Neural cell (in vitro differentiated cells): ENCODE results near the gene PER1.

Experiments
- EP300 ChIP-seq: fragments of 450-650 bp; conservative IDR thresholded peaks from 2 replicates; pipeline ENCODE4 v1.6.1; 2014; ENCODE audit warnings: antibody characterized with exemption, mild to moderate bottlenecking, moderate library complexity; ENCODE audit not compliant: poor library complexity, severe bottlenecking
- EZH2 ChIP-seq: fragments of 200-600, 300-800 bp; shearing (Covaris generic), sonication (generic); IDR thresholded peaks from 2 replicates; pipeline ENCODE4 v1.6.1; 2014; ENCODE audit warnings: antibody characterized with exemption, low read length, borderline replicate concordance, mild to moderate bottlenecking; ENCODE audit not compliant: insufficient read depth, poor library complexity, severe bottlenecking
- MXI1 ChIP-seq: fragments of 450-650 bp; conservative IDR thresholded peaks from 2 replicates; pipeline ENCODE4 v1.6.1; 2014; ENCODE audit warnings: antibody characterized with exemption, mild to moderate bottlenecking; ENCODE audit not compliant: poor library complexity, severe bottlenecking
- POLR2AphosphoS5 ChIP-seq: IDR thresholded peaks from 2 replicates; pipeline ENCODE4 v1.6.1; 2012
- RAD21 ChIP-seq: fragments of 450-650 bp; conservative IDR thresholded peaks from 2 replicates; pipeline ENCODE4 v1.6.1; 2014; ENCODE audit warnings: antibody characterized with exemption, mild to moderate bottlenecking, moderate library complexity
- SMC3 ChIP-seq: fragments of 450-650 bp; conservative IDR thresholded peaks from 2 replicates; pipeline ENCODE4 v1.6.1; 2014; ENCODE audit warnings: antibody characterized with exemption, mild to moderate bottlenecking, moderate library complexity; ENCODE audit not compliant: poor library complexity
- TAF1 ChIP-seq: IDR thresholded peaks from 2 replicates; pipeline ENCODE4 v1.6.1; 2012; ENCODE audit warnings: low read depth
- TF ChIP-seq, protein P1 (sequence below): fragments of 450-650 bp; IDR thresholded peaks from 2 replicates; pipeline ENCODE4 v1.5.1; 2014; ENCODE audit warnings: antibody characterized with exemption, mild to moderate bottlenecking, moderate library complexity; ENCODE audit not compliant: poor library complexity, severe bottlenecking
- TF ChIP-seq, protein P2 (sequence below): IDR thresholded peaks from 2 replicates; pipeline ENCODE4 v1.6.1; 2012; ENCODE audit warnings: borderline replicate concordance

- TF ChIP-seq, protein P1, sequence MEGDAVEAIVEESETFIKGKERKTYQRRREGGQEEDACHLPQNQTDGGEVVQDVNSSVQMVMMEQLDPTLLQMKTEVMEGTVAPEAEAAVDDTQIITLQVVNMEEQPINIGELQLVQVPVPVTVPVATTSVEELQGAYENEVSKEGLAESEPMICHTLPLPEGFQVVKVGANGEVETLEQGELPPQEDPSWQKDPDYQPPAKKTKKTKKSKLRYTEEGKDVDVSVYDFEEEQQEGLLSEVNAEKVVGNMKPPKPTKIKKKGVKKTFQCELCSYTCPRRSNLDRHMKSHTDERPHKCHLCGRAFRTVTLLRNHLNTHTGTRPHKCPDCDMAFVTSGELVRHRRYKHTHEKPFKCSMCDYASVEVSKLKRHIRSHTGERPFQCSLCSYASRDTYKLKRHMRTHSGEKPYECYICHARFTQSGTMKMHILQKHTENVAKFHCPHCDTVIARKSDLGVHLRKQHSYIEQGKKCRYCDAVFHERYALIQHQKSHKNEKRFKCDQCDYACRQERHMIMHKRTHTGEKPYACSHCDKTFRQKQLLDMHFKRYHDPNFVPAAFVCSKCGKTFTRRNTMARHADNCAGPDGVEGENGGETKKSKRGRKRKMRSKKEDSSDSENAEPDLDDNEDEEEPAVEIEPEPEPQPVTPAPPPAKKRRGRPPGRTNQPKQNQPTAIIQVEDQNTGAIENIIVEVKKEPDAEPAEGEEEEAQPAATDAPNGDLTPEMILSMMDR, result no peak
- TF ChIP-seq POLR2AphosphoS5 (no peak), EP300 (no peak), SMC3 (no peak), RAD21 (no peak), MXI1 (no peak), TAF1 (no peak), EZH2 (no peak)
- TF ChIP-seq, protein P2, sequence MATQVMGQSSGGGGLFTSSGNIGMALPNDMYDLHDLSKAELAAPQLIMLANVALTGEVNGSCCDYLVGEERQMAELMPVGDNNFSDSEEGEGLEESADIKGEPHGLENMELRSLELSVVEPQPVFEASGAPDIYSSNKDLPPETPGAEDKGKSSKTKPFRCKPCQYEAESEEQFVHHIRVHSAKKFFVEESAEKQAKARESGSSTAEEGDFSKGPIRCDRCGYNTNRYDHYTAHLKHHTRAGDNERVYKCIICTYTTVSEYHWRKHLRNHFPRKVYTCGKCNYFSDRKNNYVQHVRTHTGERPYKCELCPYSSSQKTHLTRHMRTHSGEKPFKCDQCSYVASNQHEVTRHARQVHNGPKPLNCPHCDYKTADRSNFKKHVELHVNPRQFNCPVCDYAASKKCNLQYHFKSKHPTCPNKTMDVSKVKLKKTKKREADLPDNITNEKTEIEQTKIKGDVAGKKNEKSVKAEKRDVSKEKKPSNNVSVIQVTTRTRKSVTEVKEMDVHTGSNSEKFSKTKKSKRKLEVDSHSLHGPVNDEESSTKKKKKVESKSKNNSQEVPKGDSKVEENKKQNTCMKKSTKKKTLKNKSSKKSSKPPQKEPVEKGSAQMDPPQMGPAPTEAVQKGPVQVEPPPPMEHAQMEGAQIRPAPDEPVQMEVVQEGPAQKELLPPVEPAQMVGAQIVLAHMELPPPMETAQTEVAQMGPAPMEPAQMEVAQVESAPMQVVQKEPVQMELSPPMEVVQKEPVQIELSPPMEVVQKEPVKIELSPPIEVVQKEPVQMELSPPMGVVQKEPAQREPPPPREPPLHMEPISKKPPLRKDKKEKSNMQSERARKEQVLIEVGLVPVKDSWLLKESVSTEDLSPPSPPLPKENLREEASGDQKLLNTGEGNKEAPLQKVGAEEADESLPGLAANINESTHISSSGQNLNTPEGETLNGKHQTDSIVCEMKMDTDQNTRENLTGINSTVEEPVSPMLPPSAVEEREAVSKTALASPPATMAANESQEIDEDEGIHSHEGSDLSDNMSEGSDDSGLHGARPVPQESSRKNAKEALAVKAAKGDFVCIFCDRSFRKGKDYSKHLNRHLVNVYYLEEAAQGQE, result no peak
These were observed 7.6 kb downstream of the PER1 start for GRCh38 chr17:8144401-8145231.
